Astrocyte of the spinal cord (primary cell): ENCODE data around the gene CFLAR.

Source experiments
- DNase-seq: peaks from one replicate; pipeline ENCODE4 v3.0.0; 2011; ENCODE audit warnings: low read depth, low spot score
- H3K4me3 ChIP-seq: 2 replicates; pipeline ENCODE4 v1.5.1; 2011; ENCODE audit warnings: low read depth, mild to moderate bottlenecking, low read length, moderate library complexity
- in situ Hi-C: cut with HindIII; loops from 2 replicates; pipeline ENCODE4 v1.10.0; 2017; ENCODE audit warnings: low sequenced_read_pairs
- TF ChIP-seq, protein P1 (sequence below): IDR thresholded peaks from 2 replicates; pipeline ENCODE4 v1.5.1; 2012; ENCODE audit warnings: low read depth, mild to moderate bottlenecking, low read length, inconsistent platforms

CFLAR gene

DNA sequence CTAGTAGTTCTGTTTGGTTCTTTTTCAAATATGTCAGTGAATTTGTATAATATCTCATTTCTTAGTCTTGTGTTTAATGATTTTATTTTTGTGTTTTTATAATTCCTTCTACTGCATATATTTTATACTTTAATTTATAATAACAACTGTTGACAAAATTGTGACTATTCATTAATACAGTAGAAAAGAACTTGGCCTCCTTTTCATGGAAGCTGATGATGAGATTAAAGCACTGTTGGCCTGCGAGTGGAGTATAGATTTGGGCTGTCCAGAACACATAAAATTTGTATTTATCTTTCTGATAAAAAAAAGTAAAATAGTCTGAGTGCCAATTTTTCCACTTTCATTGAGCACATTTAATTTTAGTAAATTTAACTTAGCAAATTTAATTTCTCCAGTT is 12.1 kb downstream of the CFLAR start:
- DNase-seq, result no peak
- in situ Hi-C loops, result no loop called here
- TF ChIP-seq, protein P1, sequence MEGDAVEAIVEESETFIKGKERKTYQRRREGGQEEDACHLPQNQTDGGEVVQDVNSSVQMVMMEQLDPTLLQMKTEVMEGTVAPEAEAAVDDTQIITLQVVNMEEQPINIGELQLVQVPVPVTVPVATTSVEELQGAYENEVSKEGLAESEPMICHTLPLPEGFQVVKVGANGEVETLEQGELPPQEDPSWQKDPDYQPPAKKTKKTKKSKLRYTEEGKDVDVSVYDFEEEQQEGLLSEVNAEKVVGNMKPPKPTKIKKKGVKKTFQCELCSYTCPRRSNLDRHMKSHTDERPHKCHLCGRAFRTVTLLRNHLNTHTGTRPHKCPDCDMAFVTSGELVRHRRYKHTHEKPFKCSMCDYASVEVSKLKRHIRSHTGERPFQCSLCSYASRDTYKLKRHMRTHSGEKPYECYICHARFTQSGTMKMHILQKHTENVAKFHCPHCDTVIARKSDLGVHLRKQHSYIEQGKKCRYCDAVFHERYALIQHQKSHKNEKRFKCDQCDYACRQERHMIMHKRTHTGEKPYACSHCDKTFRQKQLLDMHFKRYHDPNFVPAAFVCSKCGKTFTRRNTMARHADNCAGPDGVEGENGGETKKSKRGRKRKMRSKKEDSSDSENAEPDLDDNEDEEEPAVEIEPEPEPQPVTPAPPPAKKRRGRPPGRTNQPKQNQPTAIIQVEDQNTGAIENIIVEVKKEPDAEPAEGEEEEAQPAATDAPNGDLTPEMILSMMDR, result no peak
- no peak overlapping the region for H3K4me3 ChIP-seq

DNA sequence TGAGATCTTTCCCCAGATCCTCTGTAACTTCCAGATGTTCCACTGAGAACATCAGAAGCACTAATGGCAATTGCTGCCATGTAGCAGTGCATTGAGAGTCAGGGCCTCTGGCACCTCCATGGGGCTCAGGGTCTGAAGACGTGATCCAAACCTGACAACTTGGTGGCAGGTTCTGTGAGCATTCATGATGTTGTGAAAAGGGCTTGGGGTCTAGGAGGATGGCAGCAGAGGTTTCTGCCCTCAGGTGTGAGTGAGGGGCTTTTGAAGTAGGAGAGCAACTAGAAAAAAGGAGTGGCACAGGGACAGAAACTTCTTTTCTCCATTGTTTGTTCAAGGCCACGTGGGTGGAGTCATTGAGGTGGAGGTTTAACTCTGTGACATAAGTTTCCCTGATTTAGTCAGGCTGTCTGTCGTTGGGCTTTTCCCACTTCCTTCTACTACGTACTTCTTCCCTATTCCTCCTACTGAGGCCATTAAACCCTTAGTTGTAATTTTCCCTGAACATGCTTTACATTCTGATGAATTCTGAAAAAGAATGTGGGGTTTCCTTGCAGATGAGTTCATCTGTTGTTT is 13.1 kb downstream of the CFLAR start:
- TF ChIP-seq, protein P1, result no peak
- DNase-seq, result peak; percentile 82
- H3K4me3 ChIP-seq, result no peak overlapping the region
- in situ Hi-C loops, result no loop called here

DNA sequence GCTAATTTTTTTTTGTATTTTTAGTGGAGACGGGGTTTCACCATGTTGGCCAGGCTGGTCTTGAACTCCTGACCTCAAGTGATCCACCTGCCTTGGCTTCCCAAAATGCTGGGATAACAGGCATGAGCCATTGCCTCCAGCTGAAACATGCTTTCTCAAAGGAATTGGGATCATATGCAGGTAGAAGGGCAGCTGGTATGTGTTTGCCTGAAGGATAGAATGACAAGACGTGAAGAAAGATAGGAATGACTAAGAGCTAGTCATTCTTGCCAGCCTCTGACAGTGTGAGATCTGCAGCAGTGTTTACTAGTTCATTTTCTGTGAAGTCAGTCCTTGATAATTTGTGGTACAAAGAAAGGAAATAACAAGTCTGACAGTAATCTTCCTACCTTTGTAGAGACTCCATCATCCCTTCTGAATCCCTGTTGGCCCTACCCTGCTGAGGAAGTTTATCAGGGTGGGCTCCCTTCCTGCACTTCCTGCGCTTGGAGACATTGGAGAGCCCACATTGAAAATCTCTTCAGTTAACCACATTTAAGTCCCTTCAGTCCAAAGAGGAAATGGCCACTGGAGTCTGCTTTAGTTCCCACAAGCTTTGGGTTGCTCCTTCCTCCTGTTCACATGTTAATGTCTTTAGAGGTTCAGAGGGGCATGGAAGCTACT is 14.7 kb downstream of the CFLAR start:
- no peak overlapping the region for H3K4me3 ChIP-seq
- in situ Hi-C loops, result no loop called here
- peak; percentile 80 for DNase-seq

DNA sequence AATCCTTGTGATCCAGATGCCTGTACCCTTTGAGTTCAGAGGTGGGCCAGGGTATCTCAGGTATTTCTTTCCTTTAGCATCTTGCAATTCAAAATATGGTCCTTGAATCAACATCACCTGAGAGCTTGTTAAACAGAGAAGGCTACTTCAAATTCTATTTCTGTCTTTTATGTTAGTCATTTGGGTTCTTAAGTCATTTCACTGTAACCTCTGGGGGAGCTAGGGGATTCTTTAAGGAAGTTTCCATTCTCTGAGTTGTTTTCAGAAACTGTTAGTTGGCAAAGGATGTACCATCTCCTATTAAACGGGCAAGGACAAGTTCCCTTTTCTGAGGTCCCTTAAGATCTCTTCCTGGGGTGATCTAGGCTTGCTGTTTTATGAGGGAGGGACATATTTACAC is 16.6 kb downstream of the CFLAR start:
- TF ChIP-seq, protein P1, result no peak
- H3K4me3 ChIP-seq, result no peak overlapping the region
- in situ Hi-C loops, result no loop called here
- DNase-seq, result no peak

More for the DNA sequence above, 14.7 kb downstream of the CFLAR start:
- TF ChIP-seq, protein P1, result no peak

DNA sequence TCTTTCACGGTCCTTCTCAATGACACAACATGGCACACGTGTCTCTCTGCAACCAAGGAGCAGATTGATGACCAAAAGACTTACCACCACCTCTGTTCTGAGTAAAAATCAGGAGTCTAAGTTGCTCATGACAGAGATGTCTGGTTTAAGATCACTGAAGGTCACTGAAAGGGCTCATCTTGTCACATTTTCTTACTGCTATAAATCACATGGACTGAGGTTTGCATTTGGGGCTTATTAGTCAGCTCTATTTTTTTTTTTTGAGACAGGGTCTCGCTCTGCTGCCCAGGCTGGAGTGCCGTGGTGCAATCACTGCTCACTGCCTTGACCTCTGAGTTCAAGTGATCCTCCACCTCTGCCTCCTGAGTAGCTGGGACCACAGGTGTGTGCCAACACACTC is 19.4 kb downstream of the CFLAR start:
- no peak overlapping the region for H3K4me3 ChIP-seq
- in situ Hi-C loops, result no loop called here
- TF ChIP-seq, protein P1, result no peak
- no peak for DNase-seq

DNA sequence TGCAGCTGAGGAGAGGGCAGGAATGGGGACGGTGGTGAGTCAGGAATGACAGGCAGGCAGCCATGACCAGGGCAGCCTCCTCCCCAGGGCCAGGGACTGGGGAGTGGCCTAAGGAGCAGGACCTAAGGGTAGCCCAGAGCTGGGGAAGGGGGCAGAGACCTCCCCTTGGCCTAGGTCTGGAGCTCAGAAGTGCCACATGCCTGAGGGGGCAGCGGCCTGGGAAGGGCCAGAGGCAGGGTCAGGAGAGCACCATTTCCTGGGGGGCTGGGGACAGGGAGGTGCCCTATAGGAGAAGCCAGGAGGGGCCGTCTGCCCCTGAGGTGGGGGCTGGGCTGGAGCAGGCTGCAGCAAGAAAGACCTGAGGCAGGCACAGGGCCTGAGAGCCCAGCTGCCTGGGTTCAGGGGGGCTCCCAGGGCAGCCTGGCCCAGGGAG is 20.9 kb downstream of the CFLAR start:
- no peak for DNase-seq
- no peak overlapping the region for H3K4me3 ChIP-seq
- TF ChIP-seq, protein P1, result no peak
- in situ Hi-C loops, result no loop called here
